Activated naive CD4-positive, alpha-beta T cell treated with anti-CD3 and anti-CD28 coated beads, Interleukin-2, amount 50 U/mL, for 72 hours (primary cell): ENCODE measurements around the gene TFB1M. TPM values are rescaled to one million over a fixed set of nuclear protein-coding genes. Genes with fewer than 3 reads are reported as not detected.
A peak's percentile ranks its signal among the peaks of the same experiment; 100 is the strongest.
"Not testable (repeated sequence)": the region's sequence is repeated elsewhere in the genome, so short reads cannot be mapped to it uniquely, and the experiment has no call there.

Source experiments
- ATAC-seq, 2 donors: fragments of 150-1000 bp; cut with Tn5 transposase; 2 replicates each; pipeline ENCODE4 v1.10.0; 2021; ENCODE audit warnings: mild to moderate bottlenecking in 2 of 2, moderate library complexity in 2 of 2
- DNase-seq, 2 donors: peaks; one replicate each; pipeline ENCODE4 v3.0.0; 2021 to 2022; ENCODE audit warnings: low spot score in 2 of 2
- H3K27ac Mint-ChIP-seq, 2 donors: one replicate each; pipeline ENCODE4 v1.8.0; 2022; ENCODE audit warnings: mild to moderate bottlenecking in 2 of 2, mixed read lengths in 2 of 2
- H3K36me3 Mint-ChIP-seq, 2 donors: one replicate each; pipeline ENCODE4 v1.8.0; 2022; ENCODE audit warnings: mixed read lengths in 2 of 2
- H3K9me3 Mint-ChIP-seq, 2 donors: one replicate each; pipeline ENCODE4 v1.8.0; 2022; ENCODE audit warnings: mixed read lengths in 2 of 2
- total RNA-seq, 2 donors: library from RNA; stranded (reverse); gene quantifications; one replicate each; pipeline ENCODE4 v1.2.3, GENCODE V29; 2022

TFB1M gene
- total RNA-seq, 2 donors from 2014 or later = 44.7 to 49.2 TPM

DNA sequence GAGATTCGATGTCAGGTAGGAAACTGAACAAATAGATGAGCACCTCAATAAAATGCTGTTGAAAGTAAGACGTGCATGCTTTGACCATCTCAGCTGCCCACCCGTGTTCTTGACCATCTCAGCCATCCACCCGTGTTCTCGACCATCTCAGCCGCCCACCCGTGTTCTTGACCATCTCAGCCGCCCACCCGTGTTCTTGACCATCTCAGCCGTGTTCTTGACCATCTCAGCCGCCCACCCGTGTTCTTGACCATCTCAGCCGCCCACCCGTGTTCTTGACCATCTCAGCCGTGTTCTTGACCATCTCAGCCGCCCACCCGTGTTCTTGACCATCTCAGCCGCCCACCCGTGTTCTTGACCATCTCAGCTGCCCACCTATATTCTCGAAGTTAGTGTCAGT, 95.6 kb downstream of the TFB1M start:
- not testable (repeated sequence) for DNase-seq, H3K9me3 Mint-ChIP-seq, H3K36me3 Mint-ChIP-seq, ATAC-seq, H3K27ac Mint-ChIP-seq

DNA sequence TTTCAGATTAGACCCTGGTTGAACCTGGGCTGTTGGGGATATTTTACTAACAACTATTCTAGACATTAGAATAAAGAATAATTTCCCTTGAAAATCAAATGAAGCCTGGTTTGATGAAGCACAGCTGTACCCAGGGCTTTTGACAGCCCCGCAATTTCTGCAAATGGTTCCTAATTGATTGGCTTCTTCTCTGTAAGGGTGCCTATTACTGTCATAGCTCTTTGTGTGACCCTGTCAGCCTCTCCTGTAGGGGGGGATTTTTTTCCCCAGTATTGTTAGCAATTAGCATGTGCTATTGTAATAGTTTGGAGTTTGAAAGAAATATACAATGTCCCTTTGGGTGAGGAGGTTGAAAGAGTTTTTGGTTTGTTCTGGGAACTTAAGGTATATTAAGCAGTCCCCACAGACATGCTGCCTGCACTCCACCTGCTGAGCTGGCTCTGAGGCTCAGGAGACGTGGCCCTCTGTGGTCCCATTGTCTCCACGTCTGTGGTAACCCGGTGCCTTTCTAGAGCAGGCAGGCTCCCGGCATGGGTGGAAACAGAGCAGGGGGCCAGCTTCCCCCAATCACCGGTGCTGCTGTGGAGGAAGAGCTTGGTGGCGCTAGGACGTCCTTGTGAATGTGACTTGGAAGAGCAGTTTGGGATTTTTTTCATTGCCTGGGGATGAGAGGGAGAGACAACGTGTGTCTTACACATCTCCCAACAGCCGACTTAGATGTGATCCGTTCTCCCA, 97.8 kb downstream of the TFB1M start:
- Mint-ChIP-seq H3K27ac (peak overlapping the region in 1 of 2 donors; percentile 78), H3K9me3 (no peaks in the 10 kb centered on the region), H3K36me3 (peaks cover 0 to 6% of the 10 kb centered on the region in 2 donors)
- ATAC-seq (no peak), DNase-seq (no peak)

GRCh38 chr6:155215906-155216305, 98.4 kb downstream of the TFB1M start:
- Mint-ChIP-seq H3K27ac (no peak overlapping the region), H3K36me3 (peaks cover 0 to 6% of the 10 kb centered on the region in 2 donors), H3K9me3 (no peaks in the 10 kb centered on the region)
- DNase-seq (no peak), ATAC-seq (peak in 1 of 2 donors; percentile 47)

- DNase-seq = no peak
- peaks cover 0 to 1% of the 10 kb centered on the region in 2 donors for H3K36me3 Mint-ChIP-seq
- H3K27ac Mint-ChIP-seq = no peak overlapping the region
- ATAC-seq = no peak
- H3K9me3 Mint-ChIP-seq = no peaks in the 10 kb centered on the region
These were observed 100.5 kb downstream of the TFB1M start for GRCh38 chr6:155213611-155214372.

DNA sequence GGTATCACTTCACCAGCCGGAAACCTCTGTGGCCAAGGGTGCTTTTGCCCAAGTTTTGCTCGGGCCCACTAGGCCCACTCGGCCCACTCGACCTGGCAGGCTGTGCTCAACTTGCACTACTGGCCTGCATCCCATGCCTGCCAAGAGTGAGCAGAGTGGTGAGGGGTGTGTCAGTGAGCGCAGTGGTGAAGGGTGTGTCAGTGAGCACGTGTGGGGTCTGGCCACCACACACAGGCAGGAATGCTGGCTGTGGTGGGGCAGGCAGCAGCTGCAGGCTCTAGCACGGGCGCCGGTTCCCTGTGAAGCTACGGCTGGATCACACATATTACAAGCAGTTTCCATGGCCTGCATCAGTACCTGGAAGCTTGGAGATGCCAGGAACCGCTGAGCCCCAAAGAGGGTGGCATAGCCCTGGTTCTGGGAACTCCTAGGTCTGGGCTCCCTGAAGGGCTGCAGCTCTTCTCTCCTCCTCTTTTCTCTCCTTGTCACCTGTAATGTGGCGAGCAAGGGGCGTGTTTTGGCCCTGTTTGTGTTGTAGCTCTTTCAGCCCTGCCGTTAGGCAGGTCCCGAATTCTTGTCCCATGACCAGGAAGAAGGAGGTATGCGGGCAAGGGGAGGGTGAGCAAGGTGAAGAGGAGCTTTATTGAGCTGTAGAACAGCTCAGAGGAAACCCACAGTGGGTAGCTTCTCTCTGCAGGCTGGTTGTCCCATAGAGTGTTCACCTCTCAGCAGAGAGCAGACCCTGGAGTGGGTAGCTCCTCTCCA, 101.5 kb downstream of the TFB1M start:
- no peaks in the 10 kb centered on the region for H3K36me3 Mint-ChIP-seq
- no peak overlapping the region for H3K27ac Mint-ChIP-seq
- ATAC-seq (no peak), DNase-seq (no peak)
- H3K9me3 Mint-ChIP-seq = no peaks in the 10 kb centered on the region

DNA sequence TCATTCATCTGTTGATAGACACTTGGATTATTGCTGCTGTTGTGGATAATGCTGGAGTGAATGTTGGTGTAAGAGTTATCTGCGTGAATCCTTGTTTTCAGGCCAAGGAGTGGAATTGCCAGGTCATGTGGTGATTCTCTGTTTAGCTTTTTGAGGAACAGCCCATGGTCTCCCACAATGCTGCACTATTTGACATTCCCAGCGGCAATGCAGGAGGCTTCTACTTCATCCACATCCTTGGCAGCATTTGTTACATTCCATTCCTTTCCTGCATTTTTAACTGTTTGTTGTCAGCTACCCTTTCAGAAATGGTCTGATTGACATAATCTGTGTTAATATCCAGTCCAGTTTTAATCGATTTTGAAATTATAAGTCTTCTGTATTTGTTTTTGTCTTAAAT, 102.2 kb downstream of the TFB1M start:
- Mint-ChIP-seq H3K36me3 (no peaks in the 10 kb centered on the region), H3K27ac (no peak overlapping the region), H3K9me3 (no peaks in the 10 kb centered on the region)
- no peak for ATAC-seq
- DNase-seq = no peak

DNA sequence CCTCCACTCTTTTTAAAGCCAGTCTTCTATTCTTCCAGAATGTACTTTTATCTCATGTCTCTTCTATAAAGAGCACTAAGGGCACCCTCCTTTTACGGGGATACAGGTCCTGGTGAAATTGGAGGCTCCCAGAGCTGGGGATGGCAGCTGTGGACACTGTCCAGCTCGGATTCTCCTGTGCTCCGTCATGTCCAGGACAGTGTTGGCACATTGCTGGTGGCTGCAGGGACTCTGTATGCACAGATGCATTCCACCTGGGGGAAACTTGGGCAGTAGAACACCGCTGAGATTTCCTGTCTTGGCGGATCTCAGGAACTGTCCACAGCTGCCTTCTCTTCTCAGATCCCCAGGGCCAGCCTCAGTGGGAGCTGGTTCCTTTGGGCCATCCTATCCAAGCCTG, 107.1 kb downstream of the TFB1M start:
- H3K9me3 Mint-ChIP-seq = no peaks in the 10 kb centered on the region
- ATAC-seq (no peak), DNase-seq (no peak)
- H3K27ac Mint-ChIP-seq = no peak overlapping the region
- no peaks in the 10 kb centered on the region for H3K36me3 Mint-ChIP-seq

Other genes starting within 250 kb of the TFB1M start
- gene CLDN20, start 50.5 kb downstream of the TFB1M start, total RNA-seq = not detected
- not detected for gene NOX3, start 141.4 kb upstream of the TFB1M start, total RNA-seq